ENCODE measurements around the gene BTBD3.

DNA sequence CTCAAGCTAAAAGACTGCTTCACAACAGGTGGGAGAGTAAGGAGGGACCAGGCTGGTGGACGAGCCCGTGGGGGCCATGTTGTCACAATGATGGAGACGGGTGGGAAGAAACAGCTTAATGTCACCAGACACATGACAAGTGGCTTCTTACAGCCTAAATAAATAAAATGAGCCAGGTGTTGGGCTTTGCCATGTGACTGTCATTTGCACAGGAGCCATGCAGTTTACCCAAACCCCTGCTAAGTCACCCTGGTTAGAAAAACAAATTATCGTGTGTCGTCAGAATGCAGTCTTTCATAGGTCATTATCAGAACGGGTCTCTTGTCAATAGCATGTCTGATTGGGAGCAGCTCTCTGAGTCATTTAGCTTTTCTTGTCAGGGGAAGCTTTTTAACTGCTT is 18.5 kb downstream of the BTBD3 start:
- TF ChIP-seq EP300 (IDR thresholded peaks at IDR 0.05): no peak
- TF ChIP-seq POLR2AphosphoS5 (IDR thresholded peaks at IDR 0.05): no peak
